ENCODE data around the gene EXOC6B. TPM values are rescaled to one million over a fixed set of nuclear protein-coding genes. Genes with fewer than 3 reads are reported as not detected.

Gene EXOC6B
- total and polyA plus RNA-seq, 9 of the 15 experiments (the other 6 are each of a cell fraction or from before 2014, with no cell fraction given), result 0.28 to 4.2 (median 2.0) TPM

- DNase-seq (ENCODE audit: extremely low read depth in 1 of 4, low spot score in 3 of 4) (no peak), FAIRE-seq (no peak), ATAC-seq (no peak)
- ChIA-PET POLR2A (no interaction called here), CTCF (ENCODE audit: low intra/inter-chr PET ratio) (no interaction called here)
- WGBS (ENCODE audit: insufficient coverage, low coverage, missing lambda C conversion rate), result 0% methylated on average over 7 of the region's 8 CpGs
- H3K27ac ChIP-seq (ENCODE audit: extremely low read depth, low read depth, low read length), result no peak overlapping the region
- no peaks in the 10 kb centered on the region for H3K36me3 ChIP-seq (ENCODE audit: control insufficient read depth, insufficient read depth, low read length)
- H3K4me3 ChIP-seq, result no peak overlapping the region
- H3K9me1 ChIP-seq (ENCODE audit: control insufficient read depth, insufficient read depth, low read length), result no peaks in the 10 kb centered on the region
- H2AFZ ChIP-seq (ENCODE audit: low read depth, low read length), result no peak overlapping the region
- in situ Hi-C loops (cut with MboI), result loop anchor here (10.0 kb wide), 3 partner anchors 233 to 623 kb away; no protein-coding TSS in a partner anchor
- no peaks in the 10 kb centered on the region for H3K4me1 ChIP-seq (replicated peaks in 1 of 2; ENCODE audit: control insufficient read depth in 2 of 2, insufficient read depth in 2 of 2, low read length in 2 of 2)
- no peak for TF ChIP-seq RFX7 (CRISPR knock-in tag; IDR thresholded peaks at IDR 0.05)
- H3K4me2 ChIP-seq (ENCODE audit: insufficient read depth, low read length), result no peak overlapping the region
- no TSS peak for BruUV-seq (replicated peaks)
- H3K79me2 ChIP-seq (ENCODE audit: control insufficient read depth, insufficient read depth, low read length), result no peaks in the 10 kb centered on the region
- H4K20me1 ChIP-seq (replicated peaks; ENCODE audit: control insufficient read depth, insufficient read depth, low read length), result no peaks in the 10 kb centered on the region; the same call in 1 of the 2 replicates
- no peak overlapping the region for H3K9ac ChIP-seq (ENCODE audit: insufficient read depth in 1 of 2, low read depth in 2 of 2, low read length in 2 of 2)
- intact Hi-C loops (cut with micrococcal nuclease), result no loop called here
- H3K27me3 ChIP-seq (ENCODE audit: control insufficient read depth in 2 of 2, insufficient read depth in 2 of 2, low read length in 2 of 2), result peaks cover 0 to 40% of the 10 kb centered on the region in 2 experiments; a peak in 2 of 5 replicates
- H3K9me3 ChIP-seq (replicated peaks; ENCODE audit: control insufficient read depth, insufficient read depth, low read depth, low read length), result no peaks in the 10 kb centered on the region
Observed at GRCh38 chr2:72157871-72158771, 667.7 kb downstream of the EXOC6B start.

GRCh38 chr2:72156872-72157271 lies 669.0 kb downstream of the EXOC6B start:
- no peak overlapping the region for H3K27ac ChIP-seq (ENCODE audit: extremely low read depth, low read depth, low read length)
- no peak overlapping the region for H3K4me2 ChIP-seq (ENCODE audit: insufficient read depth, low read length)
- H3K9me3 ChIP-seq (replicated peaks; ENCODE audit: control insufficient read depth, insufficient read depth, low read depth, low read length), result no peaks in the 10 kb centered on the region
- in situ Hi-C loops (cut with MboI), result loop anchor here (10.0 kb wide), 3 partner anchors 232 to 622 kb away; no protein-coding TSS in a partner anchor
- no peaks in the 10 kb centered on the region for H3K4me1 ChIP-seq (replicated peaks in 1 of 2; ENCODE audit: control insufficient read depth in 2 of 2, insufficient read depth in 2 of 2, low read length in 2 of 2)
- BruUV-seq (replicated peaks), result no TSS peak
- POLR2A ChIA-PET, result no interaction called here
- no peak overlapping the region for H2AFZ ChIP-seq (ENCODE audit: low read depth, low read length)
- no peaks in the 10 kb centered on the region; the same call in 1 of the 2 replicates for H4K20me1 ChIP-seq (replicated peaks; ENCODE audit: control insufficient read depth, insufficient read depth, low read length)
- peaks cover 0 to 52% of the 10 kb centered on the region in 2 experiments; a peak in 2 of 5 replicates for H3K27me3 ChIP-seq (ENCODE audit: control insufficient read depth in 2 of 2, insufficient read depth in 2 of 2, low read length in 2 of 2)
- CTCF ChIA-PET (ENCODE audit: low intra/inter-chr PET ratio), result no interaction called here
- WGBS (ENCODE audit: insufficient coverage, low coverage, missing lambda C conversion rate), result 0% methylated on average over 2 of the region's 2 CpGs
- H3K9me1 ChIP-seq (ENCODE audit: control insufficient read depth, insufficient read depth, low read length), result no peaks in the 10 kb centered on the region
- no peaks in the 10 kb centered on the region for H3K79me2 ChIP-seq (ENCODE audit: control insufficient read depth, insufficient read depth, low read length)
- no peaks in the 10 kb centered on the region for H3K36me3 ChIP-seq (ENCODE audit: control insufficient read depth, insufficient read depth, low read length)
- ATAC-seq (no peak), DNase-seq (ENCODE audit: extremely low read depth in 1 of 4, low spot score in 3 of 4) (no peak), FAIRE-seq (no peak)
- H3K4me3 ChIP-seq, result no peak overlapping the region
- intact Hi-C loops (cut with micrococcal nuclease), result no loop called here
- H3K9ac ChIP-seq (ENCODE audit: insufficient read depth in 1 of 2, low read depth in 2 of 2, low read length in 2 of 2), result no peak overlapping the region
- TF ChIP-seq U2AF1 (optimal IDR thresholded peaks at IDR 0.05; ENCODE audit: low read depth, low read length), result no peak
- TF ChIP-seq, protein P1, sequence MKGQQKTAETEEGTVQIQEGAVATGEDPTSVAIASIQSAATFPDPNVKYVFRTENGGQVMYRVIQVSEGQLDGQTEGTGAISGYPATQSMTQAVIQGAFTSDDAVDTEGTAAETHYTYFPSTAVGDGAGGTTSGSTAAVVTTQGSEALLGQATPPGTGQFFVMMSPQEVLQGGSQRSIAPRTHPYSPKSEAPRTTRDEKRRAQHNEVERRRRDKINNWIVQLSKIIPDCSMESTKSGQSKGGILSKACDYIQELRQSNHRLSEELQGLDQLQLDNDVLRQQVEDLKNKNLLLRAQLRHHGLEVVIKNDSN (CRISPR knock-in tag; IDR thresholded peaks at IDR 0.05), result no peak
- TF ChIP-seq, protein P2, sequence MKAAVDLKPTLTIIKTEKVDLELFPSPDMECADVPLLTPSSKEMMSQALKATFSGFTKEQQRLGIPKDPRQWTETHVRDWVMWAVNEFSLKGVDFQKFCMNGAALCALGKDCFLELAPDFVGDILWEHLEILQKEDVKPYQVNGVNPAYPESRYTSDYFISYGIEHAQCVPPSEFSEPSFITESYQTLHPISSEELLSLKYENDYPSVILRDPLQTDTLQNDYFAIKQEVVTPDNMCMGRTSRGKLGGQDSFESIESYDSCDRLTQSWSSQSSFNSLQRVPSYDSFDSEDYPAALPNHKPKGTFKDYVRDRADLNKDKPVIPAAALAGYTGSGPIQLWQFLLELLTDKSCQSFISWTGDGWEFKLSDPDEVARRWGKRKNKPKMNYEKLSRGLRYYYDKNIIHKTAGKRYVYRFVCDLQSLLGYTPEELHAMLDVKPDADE (conservative IDR thresholded peaks at IDR 0.05; ENCODE audit: control insufficient read depth, low read depth, low read length), result no peak
- no peak for TF ChIP-seq ERF (CRISPR knock-in tag; IDR thresholded peaks at IDR 0.05)
- TF ChIP-seq, protein P3, sequence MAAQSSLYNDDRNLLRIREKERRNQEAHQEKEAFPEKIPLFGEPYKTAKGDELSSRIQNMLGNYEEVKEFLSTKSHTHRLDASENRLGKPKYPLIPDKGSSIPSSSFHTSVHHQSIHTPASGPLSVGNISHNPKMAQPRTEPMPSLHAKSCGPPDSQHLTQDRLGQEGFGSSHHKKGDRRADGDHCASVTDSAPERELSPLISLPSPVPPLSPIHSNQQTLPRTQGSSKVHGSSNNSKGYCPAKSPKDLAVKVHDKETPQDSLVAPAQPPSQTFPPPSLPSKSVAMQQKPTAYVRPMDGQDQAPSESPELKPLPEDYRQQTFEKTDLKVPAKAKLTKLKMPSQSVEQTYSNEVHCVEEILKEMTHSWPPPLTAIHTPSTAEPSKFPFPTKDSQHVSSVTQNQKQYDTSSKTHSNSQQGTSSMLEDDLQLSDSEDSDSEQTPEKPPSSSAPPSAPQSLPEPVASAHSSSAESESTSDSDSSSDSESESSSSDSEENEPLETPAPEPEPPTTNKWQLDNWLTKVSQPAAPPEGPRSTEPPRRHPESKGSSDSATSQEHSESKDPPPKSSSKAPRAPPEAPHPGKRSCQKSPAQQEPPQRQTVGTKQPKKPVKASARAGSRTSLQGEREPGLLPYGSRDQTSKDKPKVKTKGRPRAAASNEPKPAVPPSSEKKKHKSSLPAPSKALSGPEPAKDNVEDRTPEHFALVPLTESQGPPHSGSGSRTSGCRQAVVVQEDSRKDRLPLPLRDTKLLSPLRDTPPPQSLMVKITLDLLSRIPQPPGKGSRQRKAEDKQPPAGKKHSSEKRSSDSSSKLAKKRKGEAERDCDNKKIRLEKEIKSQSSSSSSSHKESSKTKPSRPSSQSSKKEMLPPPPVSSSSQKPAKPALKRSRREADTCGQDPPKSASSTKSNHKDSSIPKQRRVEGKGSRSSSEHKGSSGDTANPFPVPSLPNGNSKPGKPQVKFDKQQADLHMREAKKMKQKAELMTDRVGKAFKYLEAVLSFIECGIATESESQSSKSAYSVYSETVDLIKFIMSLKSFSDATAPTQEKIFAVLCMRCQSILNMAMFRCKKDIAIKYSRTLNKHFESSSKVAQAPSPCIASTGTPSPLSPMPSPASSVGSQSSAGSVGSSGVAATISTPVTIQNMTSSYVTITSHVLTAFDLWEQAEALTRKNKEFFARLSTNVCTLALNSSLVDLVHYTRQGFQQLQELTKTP (IDR thresholded peaks at IDR 0.05; ENCODE audit: low read depth in 1 of 2, partially characterized antibody in 2 of 2), result no peak

All from K562 (cell line).